GM18508 (cell line): ENCODE measurements around the gene TP53TG5.
"Not testable (repeated sequence)": the region's sequence is repeated elsewhere in the genome, so short reads cannot be mapped to it uniquely, and the experiment has no call there.

Source experiments
- ATAC-seq: cut with Tn5 transposase; IDR thresholded peaks from one replicate; pipeline ENCODE4 v1.9.1; 2021; ENCODE audit warnings: moderate number of reproducible peaks; ENCODE audit not compliant: insufficient read depth, unreplicated experiment

Gene TP53TG5

GRCh38 chr20:45368221-45368980 lies 9.7 kb downstream of the TP53TG5 start:
- ATAC-seq: peak; percentile 78

- ATAC-seq: no peak
Measured at GRCh38 chr20:45367126-45367525, 11.0 kb downstream of the TP53TG5 start.

- no peak for ATAC-seq
Measured at GRCh38 chr20:45366631-45367030, 11.5 kb downstream of the TP53TG5 start.

- no peak for ATAC-seq
Measured at GRCh38 chr20:45366192-45366591, 11.9 kb downstream of the TP53TG5 start.

GRCh38 chr20:45365444-45365970 lies 12.6 kb downstream of the TP53TG5 start:
- ATAC-seq: no peak

GRCh38 chr20:45363611-45364492 lies 14.3 kb downstream of the TP53TG5 start:
- no peak for ATAC-seq

- ATAC-seq: peak; percentile 66
Measured at GRCh38 chr20:45362804-45363610, 15.1 kb downstream of the TP53TG5 start, which contains the start of gene SYS1. TSS of gene SYS1 (plus strand) at chr20:45363156. CDS start at chr20:45363532, 376 bp downstream.

- no peak for ATAC-seq
Measured at GRCh38 chr20:45361793-45362192, 16.3 kb downstream of the TP53TG5 start.

- ATAC-seq: no peak
Measured at GRCh38 chr20:45359406-45360148, 18.5 kb downstream of the TP53TG5 start.

- ATAC-seq: no peak
Measured at GRCh38 chr20:45359069-45359405, 19.1 kb downstream of the TP53TG5 start.

GRCh38 chr20:45358282-45359068 lies 19.6 kb downstream of the TP53TG5 start:
- no peak for ATAC-seq

- ATAC-seq: no peak
Measured at GRCh38 chr20:45355209-45356084, 22.7 kb downstream of the TP53TG5 start.

- ATAC-seq: no peak
Measured at GRCh38 chr20:45354423-45355208, 23.5 kb downstream of the TP53TG5 start.

- ATAC-seq: no peak
Measured at GRCh38 chr20:45353746-45354145, 24.4 kb downstream of the TP53TG5 start.

GRCh38 chr20:45352729-45353128 lies 25.4 kb downstream of the TP53TG5 start:
- ATAC-seq: no peak

GRCh38 chr20:45350795-45351194 lies 27.3 kb downstream of the TP53TG5 start:
- ATAC-seq: not testable (repeated sequence)

- no peak for ATAC-seq
Measured at GRCh38 chr20:45350217-45350616, 27.9 kb downstream of the TP53TG5 start.
